Measurements from ENCODE around the gene ZNF254. TPM values are rescaled to one million over a fixed set of nuclear protein-coding genes. Genes with fewer than 3 reads are reported as not detected.
A peak's percentile ranks its signal among the peaks of the same experiment; 100 is the strongest.

ZNF254 gene
- total RNA-seq, 2 experiments from 2014 or later: 13.4 to 14.0 TPM

DNA sequence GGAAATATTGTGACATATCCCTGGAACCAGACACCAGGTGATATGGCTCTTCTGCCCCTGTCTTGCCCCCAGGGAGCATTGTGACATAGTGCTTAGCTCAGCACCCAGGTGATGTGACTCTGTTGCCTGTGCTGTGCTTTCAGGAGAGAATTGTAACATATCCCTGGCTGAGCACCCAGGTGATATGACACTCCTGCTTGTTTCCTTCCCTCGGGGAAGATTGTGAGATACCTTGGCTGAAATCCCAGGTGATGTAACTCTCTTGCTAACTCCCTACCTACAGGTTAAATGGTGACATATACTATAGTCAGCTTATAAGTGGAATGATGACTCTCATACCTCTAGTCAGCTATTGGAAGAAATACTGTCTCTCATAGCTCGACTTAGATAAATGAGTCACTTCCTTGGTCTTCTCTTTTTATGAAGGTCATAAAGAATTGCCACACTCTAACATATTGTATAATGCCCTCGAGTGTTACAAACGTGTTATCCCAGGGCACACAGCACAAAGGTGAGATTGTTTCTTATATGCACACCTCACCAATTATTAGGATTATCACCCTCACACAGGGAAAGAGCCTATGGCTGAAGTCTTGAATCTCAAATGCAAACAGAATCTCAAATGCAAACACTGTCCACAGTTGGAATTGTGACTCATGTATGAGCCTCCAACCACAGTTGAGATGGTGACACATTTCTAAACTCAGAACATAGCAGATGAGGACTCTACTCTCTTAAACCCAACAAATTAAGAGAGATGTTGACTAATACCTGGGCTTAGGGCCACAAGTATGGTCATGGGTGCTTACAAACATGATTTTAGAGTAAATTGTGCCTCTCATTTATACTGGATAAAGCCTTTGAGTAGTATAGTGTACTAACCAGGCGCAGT lies 32.7 kb upstream of the ZNF254 start:
- H3K36me3 ChIP-seq (ENCODE audit: insufficient read depth, low read length): peaks cover 80% of the 10 kb centered on the region
- Mint-ChIP-seq H3K9me3 (no peaks in the 10 kb centered on the region), H3K4me1 (ENCODE audit: low read depth) (peaks cover 4% of the 10 kb centered on the region), H3K27me3 (no peaks in the 10 kb centered on the region), H3K27ac (no peak overlapping the region), H3K4me3 (no peak overlapping the region), H3K36me3 (ENCODE audit: low read depth) (peaks cover 93% of the 10 kb centered on the region)
- TF ChIP-seq CTCF (IDR thresholded peaks at IDR 0.05): no peak
- ChIA-PET CTCF (no interaction called here), POLR2A (no interaction called here)
- ATAC-seq (ENCODE audit: poor library complexity) (no peak), DNase-seq (no peak)
- H3K27ac ChIP-seq (ENCODE audit: low read depth in 1 of 2, low read length in 2 of 2): no peak overlapping the region
- H3K4me1 ChIP-seq (ENCODE audit: insufficient read depth, low read length): no peaks in the 10 kb centered on the region
- intact Hi-C loops (cut with DNase I, micrococcal nuclease): no loop called here
- H3K27me3 ChIP-seq (ENCODE audit: control insufficient read depth in 1 of 2, insufficient read depth in 2 of 2, low read length in 2 of 2): no peaks in the 10 kb centered on the region
- H3K9me3 ChIP-seq (ENCODE audit: control insufficient read depth in 1 of 2, insufficient read depth in 1 of 2, low read length in 2 of 2): no peaks in the 10 kb centered on the region
- H3K4me3 ChIP-seq (ENCODE audit: low read length): no peak overlapping the region

- H3K9me3 ChIP-seq (ENCODE audit: control insufficient read depth in 1 of 2, insufficient read depth in 1 of 2, low read length in 2 of 2): no peaks in the 10 kb centered on the region
- Mint-ChIP-seq H3K9me3 (no peaks in the 10 kb centered on the region), H3K27ac (peak overlapping the region; percentile 16), H3K36me3 (ENCODE audit: low read depth) (peaks cover 92% of the 10 kb centered on the region), H3K4me3 (no peak overlapping the region), H3K27me3 (no peaks in the 10 kb centered on the region), H3K4me1 (ENCODE audit: low read depth) (no peaks in the 10 kb centered on the region)
- ChIA-PET CTCF (no interaction called here), POLR2A (no interaction called here)
- peaks cover 77% of the 10 kb centered on the region for H3K36me3 ChIP-seq (ENCODE audit: insufficient read depth, low read length)
- intact Hi-C loops (cut with DNase I, micrococcal nuclease): no loop called here
- H3K27ac ChIP-seq (ENCODE audit: low read depth in 1 of 2, low read length in 2 of 2): no peak overlapping the region
- no peaks in the 10 kb centered on the region for H3K4me1 ChIP-seq (ENCODE audit: insufficient read depth, low read length)
- ATAC-seq (ENCODE audit: poor library complexity): no peak
- DNase-seq: no peak
- no peaks in the 10 kb centered on the region for H3K27me3 ChIP-seq (ENCODE audit: control insufficient read depth in 1 of 2, insufficient read depth in 2 of 2, low read length in 2 of 2)
- no peak overlapping the region for H3K4me3 ChIP-seq (ENCODE audit: low read length)
- no peak for TF ChIP-seq CTCF (IDR thresholded peaks at IDR 0.05)
Observed at GRCh38 chr19:24055548-24055947, 31.4 kb upstream of the ZNF254 start.

GRCh38 chr19:24057144-24057543 lies 29.8 kb upstream of the ZNF254 start:
- peaks cover 64% of the 10 kb centered on the region for H3K36me3 ChIP-seq (ENCODE audit: insufficient read depth, low read length)

More at GRCh38 chr19:24057144-24057543, 29.8 kb upstream of the ZNF254 start:
- H3K27me3 ChIP-seq (ENCODE audit: control insufficient read depth in 1 of 2, insufficient read depth in 2 of 2, low read length in 2 of 2): no peaks in the 10 kb centered on the region
- H3K4me1 ChIP-seq (ENCODE audit: insufficient read depth, low read length): no peaks in the 10 kb centered on the region
- DNase-seq (no peak), ATAC-seq (ENCODE audit: poor library complexity) (no peak)
- no peak for TF ChIP-seq CTCF (IDR thresholded peaks at IDR 0.05)
- Mint-ChIP-seq H3K36me3 (ENCODE audit: low read depth) (peaks cover 86% of the 10 kb centered on the region), H3K9me3 (no peaks in the 10 kb centered on the region), H3K27ac (no peak overlapping the region), H3K4me3 (no peak overlapping the region), H3K27me3 (no peaks in the 10 kb centered on the region), H3K4me1 (ENCODE audit: low read depth) (no peaks in the 10 kb centered on the region)
- POLR2A ChIA-PET: no interaction called here
- no peak overlapping the region for H3K4me3 ChIP-seq (ENCODE audit: low read length)
- intact Hi-C loops (cut with DNase I, micrococcal nuclease): no loop called here
- CTCF ChIA-PET: no interaction called here
- no peak overlapping the region for H3K27ac ChIP-seq (ENCODE audit: low read depth in 1 of 2, low read length in 2 of 2)
- H3K9me3 ChIP-seq (ENCODE audit: control insufficient read depth in 1 of 2, insufficient read depth in 1 of 2, low read length in 2 of 2): no peaks in the 10 kb centered on the region
